Left ventricle myocardium inferior (tissue), 1 donor: Measurements from ENCODE around the gene RNF214. TPM values are rescaled to one million over a fixed set of nuclear protein-coding genes. Genes with fewer than 3 reads are reported as not detected.

ENCODE experiments used
- DNase-seq: peaks from one replicate; pipeline ENCODE4 v3.0.0-alpha.2; 2020
- H3K27ac ChIP-seq: fragments of 200-600 bp; replicated peaks from 2 replicates; pipeline ENCODE4 v1.8.0; 2021
- H3K27me3 ChIP-seq: fragments of 200-600 bp; 2 replicates; pipeline ENCODE4 v1.8.0; 2021; ENCODE audit warnings: low read depth
- H3K36me3 ChIP-seq: fragments of 200-600 bp; 2 replicates; pipeline ENCODE4 v1.8.0; 2021
- H3K4me1 ChIP-seq: fragments of 200-600 bp; 2 replicates; pipeline ENCODE4 v1.8.0; 2021
- H3K4me3 ChIP-seq: fragments of 200-600 bp; 2 replicates; pipeline ENCODE4 v1.8.0; 2021; ENCODE audit warnings: mild to moderate bottlenecking, moderate library complexity
- H3K9me3 ChIP-seq: fragments of 200-600 bp; replicated peaks from 2 replicates; pipeline ENCODE4 v1.8.0; 2021
- intact Hi-C: fragments of 100-400 bp; cut with micrococcal nuclease; formaldehyde crosslinking; loops from one replicate; pipeline ENCODE4 v1.11.0; 2022
- total RNA-seq: library from RNA; stranded (reverse); fragmentation: NEBNext Ultra II Directional; extraction: Animal tissue kit (Norgen Biotek cat#: 25700); gene quantifications from one replicate; pipeline ENCODE4 v1.2.1, GENCODE V29; 2021
- TF ChIP-seq, protein P1 (sequence below): fragments of 200-600 bp; IDR thresholded peaks from 2 replicates; pipeline ENCODE4 v1.8.0; 2021; ENCODE audit warnings: antibody characterized with exemption, mild to moderate bottlenecking, borderline replicate concordance
- donor health status: DM: no; HTN: yes; CAD: no; lungs with severe emphysema.

The RNF214 gene
- total RNA-seq, 1 donor from 2014 or later, result 21.1 TPM

DNA sequence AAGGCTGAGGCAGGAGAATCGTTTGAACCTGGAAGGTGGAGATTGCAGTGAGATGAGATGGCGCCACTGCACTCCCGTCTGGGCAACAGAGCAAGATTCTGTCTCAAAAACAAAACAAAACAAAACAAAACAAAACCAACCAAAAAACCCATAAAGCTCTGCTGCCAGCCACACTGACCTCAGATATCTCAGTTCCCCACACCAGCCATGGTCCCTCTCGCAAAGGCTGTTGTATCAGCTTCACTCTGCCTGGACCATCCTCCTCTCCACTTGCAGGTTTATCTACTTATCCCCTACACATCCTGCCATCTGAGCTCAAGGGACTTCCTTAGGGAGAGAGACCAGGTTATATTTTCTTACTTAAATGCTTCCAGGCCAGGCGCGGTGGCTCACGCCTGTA is 69.8 kb downstream of the RNF214 start:
- Histone ChIP-seq H3K9me3 (no peaks in the 10 kb centered on the region), H3K4me3 (no peak overlapping the region), H3K36me3 (peaks cover 5% of the 10 kb centered on the region), H3K27ac (no peak overlapping the region), H3K27me3 (no peaks in the 10 kb centered on the region), H3K4me1 (peaks cover 25% of the 10 kb centered on the region)
- TF ChIP-seq, protein P1, sequence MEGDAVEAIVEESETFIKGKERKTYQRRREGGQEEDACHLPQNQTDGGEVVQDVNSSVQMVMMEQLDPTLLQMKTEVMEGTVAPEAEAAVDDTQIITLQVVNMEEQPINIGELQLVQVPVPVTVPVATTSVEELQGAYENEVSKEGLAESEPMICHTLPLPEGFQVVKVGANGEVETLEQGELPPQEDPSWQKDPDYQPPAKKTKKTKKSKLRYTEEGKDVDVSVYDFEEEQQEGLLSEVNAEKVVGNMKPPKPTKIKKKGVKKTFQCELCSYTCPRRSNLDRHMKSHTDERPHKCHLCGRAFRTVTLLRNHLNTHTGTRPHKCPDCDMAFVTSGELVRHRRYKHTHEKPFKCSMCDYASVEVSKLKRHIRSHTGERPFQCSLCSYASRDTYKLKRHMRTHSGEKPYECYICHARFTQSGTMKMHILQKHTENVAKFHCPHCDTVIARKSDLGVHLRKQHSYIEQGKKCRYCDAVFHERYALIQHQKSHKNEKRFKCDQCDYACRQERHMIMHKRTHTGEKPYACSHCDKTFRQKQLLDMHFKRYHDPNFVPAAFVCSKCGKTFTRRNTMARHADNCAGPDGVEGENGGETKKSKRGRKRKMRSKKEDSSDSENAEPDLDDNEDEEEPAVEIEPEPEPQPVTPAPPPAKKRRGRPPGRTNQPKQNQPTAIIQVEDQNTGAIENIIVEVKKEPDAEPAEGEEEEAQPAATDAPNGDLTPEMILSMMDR, result no peak
- intact Hi-C loops, result no loop called here
- DNase-seq, result no peak

DNA sequence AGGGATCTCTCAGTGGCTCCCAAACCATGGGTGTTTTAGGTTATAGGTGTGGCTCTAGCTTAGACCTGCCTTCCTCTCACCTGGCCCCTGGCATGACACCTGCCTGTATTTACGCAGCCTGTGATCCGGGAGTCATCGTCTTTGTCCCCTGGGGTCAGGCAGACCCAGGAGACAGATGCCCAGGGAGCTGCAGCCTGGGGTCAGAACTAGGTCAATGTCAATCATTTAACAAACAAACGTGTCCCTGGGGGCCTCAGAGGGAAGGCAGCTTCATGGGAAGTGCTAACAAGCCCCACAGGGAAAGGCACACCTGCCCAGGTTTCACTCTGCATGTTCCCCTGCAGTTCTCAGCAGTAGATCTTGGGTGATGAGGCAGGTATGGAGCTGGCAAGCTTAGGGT is 70.6 kb downstream of the RNF214 start:
- Histone ChIP-seq H3K36me3 (peaks cover 5% of the 10 kb centered on the region), H3K9me3 (no peaks in the 10 kb centered on the region), H3K4me3 (no peak overlapping the region), H3K27ac (no peak overlapping the region), H3K4me1 (peaks cover 25% of the 10 kb centered on the region), H3K27me3 (no peaks in the 10 kb centered on the region)
- intact Hi-C loops, result no loop called here
- DNase-seq, result no peak
- TF ChIP-seq, protein P1, result no peak

DNA sequence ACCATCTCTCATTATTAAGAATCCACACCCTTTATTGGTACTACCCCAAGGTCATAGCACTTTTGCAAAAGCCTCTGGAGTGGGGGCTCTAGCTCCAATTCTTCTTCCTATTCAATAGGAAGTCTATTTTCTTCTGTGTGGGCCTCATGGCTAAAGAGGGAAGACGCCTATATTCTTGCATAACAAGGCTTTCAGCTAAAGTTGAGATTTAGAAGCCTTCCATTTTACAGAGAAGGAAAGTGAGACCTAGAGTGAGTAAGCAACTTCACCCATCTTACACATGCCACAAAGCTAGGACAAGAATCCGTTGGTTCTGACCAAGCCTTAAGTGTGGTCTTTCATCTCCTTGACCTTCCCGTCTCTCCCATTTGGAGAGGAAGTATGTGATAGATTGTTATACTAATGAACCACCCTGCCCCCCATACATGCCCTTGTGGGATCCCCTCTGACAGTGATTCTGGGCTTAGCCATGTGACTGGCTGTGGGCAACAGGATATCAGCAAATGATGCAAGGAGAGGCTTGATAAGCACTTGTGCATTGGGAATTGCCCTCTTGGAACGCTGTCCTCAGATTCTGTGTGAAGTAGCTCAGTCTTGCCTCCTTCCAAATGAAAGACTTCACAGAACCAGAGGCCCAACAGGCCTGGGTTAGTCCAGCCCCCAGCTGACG is 71.3 kb downstream of the RNF214 start:
- intact Hi-C loops, result no loop called here
- H3K4me1 ChIP-seq, result peaks cover 25% of the 10 kb centered on the region
- H3K27ac ChIP-seq, result no peak overlapping the region
- H3K4me3 ChIP-seq, result no peak overlapping the region
- no peaks in the 10 kb centered on the region for H3K27me3 ChIP-seq
- TF ChIP-seq, protein P1, result no peak
- peaks cover 5% of the 10 kb centered on the region for H3K36me3 ChIP-seq
- H3K9me3 ChIP-seq, result no peaks in the 10 kb centered on the region
- no peak for DNase-seq

DNA sequence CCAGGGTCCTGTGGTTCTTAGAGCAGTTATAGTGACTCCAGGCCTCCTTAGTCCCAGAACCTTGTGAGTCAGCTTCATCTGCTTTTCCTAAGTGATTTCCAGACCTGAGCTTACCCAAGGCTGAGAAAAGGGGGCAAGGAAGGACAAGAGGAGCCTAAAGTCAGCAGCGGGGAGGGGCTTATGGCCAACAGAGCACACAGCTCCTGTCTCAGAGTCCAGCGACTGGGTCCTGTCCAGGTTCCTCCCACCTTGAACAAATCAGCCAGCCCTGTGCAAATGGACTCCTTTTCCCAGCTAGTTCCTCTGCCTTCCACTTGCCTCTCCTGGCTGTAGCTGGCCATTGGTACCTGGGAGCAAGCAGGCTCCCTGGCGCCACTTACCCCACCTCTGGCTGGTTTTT is 72.7 kb downstream of the RNF214 start:
- Histone ChIP-seq H3K36me3 (peaks cover 5% of the 10 kb centered on the region), H3K4me1 (peaks cover 14% of the 10 kb centered on the region), H3K4me3 (no peak overlapping the region), H3K9me3 (no peaks in the 10 kb centered on the region), H3K27ac (no peak overlapping the region), H3K27me3 (no peaks in the 10 kb centered on the region)
- TF ChIP-seq, protein P1, result no peak
- no peak for DNase-seq
- intact Hi-C loops, result no loop called here

DNA sequence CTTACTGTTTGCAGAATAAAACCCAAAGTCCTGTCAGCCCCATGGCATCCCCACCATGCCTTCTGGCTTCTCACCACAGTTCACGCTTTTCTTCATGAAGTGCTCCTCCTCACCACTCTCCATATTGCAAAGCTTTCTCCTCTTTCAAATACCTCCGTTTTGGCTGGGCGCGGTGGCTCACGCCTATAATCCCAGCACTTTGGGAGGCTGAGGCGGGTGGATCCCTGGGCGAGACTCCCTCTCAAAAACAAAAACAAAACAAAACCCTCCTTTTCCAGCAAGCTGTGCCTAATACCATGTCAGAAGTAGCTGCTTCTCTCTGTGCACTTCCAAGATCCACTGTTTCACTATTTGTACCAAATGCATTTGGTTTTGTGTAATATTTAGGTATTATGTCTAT is 76.8 kb downstream of the RNF214 start:
- H3K27me3 ChIP-seq, result no peaks in the 10 kb centered on the region
- intact Hi-C loops, result no loop called here
- no peak for DNase-seq
- TF ChIP-seq, protein P1, result no peak
- H3K36me3 ChIP-seq, result peaks cover 5% of the 10 kb centered on the region
- H3K9me3 ChIP-seq, result no peaks in the 10 kb centered on the region
- no peak overlapping the region for H3K4me3 ChIP-seq
- peaks cover 6% of the 10 kb centered on the region for H3K4me1 ChIP-seq
- H3K27ac ChIP-seq, result no peak overlapping the region

DNA sequence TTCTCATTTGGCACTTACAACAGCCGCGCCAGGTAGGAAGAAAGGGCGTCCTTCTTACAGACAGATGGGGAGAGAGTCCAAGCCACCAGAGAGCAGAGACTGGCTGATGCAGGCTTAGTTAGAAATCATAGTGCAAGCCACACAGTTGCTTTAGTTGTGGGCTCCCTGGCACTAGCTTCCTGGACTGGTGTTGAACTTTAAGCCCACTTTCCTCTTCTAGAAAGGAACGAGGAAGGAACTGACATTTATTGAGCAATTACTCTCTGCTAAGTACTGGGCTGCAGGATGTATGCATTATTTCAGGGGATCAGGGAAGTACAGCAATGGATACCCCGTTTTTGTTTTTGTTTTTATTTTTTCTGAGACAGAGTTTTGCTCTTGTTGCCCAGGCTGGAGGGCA is 80.6 kb downstream of the RNF214 start:
- Histone ChIP-seq H3K4me1 (peaks cover 29% of the 10 kb centered on the region), H3K36me3 (no peaks in the 10 kb centered on the region), H3K9me3 (no peaks in the 10 kb centered on the region), H3K27me3 (no peaks in the 10 kb centered on the region), H3K27ac (no peak overlapping the region), H3K4me3 (no peak overlapping the region)
- TF ChIP-seq, protein P1, result no peak
- intact Hi-C loops, result no loop called here
- no peak for DNase-seq
